OCI-LY7 (cell line): ENCODE results near the gene ITLN2.
"Not testable (repeated sequence)": the region's sequence is repeated elsewhere in the genome, so short reads cannot be mapped to it uniquely, and the experiment has no call there.

Source experiments
- CTCF ChIP-seq: fragments of 200-600 bp; sonication (generic); conservative IDR thresholded peaks from 2 replicates; pipeline ENCODE4 v1.5.1; 2014; ENCODE audit warnings: mild to moderate bottlenecking, antibody characterized with exemption, low read length, moderate library complexity, mixed read lengths
- EZH2phosphoT487 ChIP-seq: fragments of 200-600 bp; sonication (generic); IDR thresholded peaks from 2 replicates; pipeline ENCODE4 v1.6.1; 2018; ENCODE audit warnings: low read depth, borderline replicate concordance, mild to moderate bottlenecking, mixed run types, antibody characterized with exemption, low read length, moderate library complexity, mixed read lengths

- TF ChIP-seq CTCF, EZH2phosphoT487: not testable (repeated sequence)
Measured at GRCh38 chr1:160945881-160946280, 8.7 kb downstream of the ITLN2 start.
